A673 (cell line): Measurements from ENCODE around the gene CNPPD1. TPM values are rescaled to one million over a fixed set of nuclear protein-coding genes. Genes with fewer than 3 reads are reported as not detected.

Experiments
- Bru-seq: library from RNA; stranded (reverse); fragments of 400-500 nt; gene quantifications from one replicate; lab custom pipeline; 2021; lab: Mats Ljungman, UMichigan
- BruChase-seq, 2 experiments: library from RNA; stranded (reverse); fragments of 400-500 nt; gene quantifications; one replicate each; lab custom pipeline; 2021; lab: Mats Ljungman, UMichigan
- BruUV-seq: library from RNA; stranded (reverse); fragments of 400-500 nt; replicated peaks from 2 replicates; lab custom pipeline; 2021; lab: Mats Ljungman, UMichigan
- CTCF ChIA-PET: fragments of 300-600 bp; sonication (Branson Sonifier 250); formaldehyde crosslinking; loops from one replicate; lab custom pipeline; 2022; ENCODE audit warnings: antibody characterized with exemption; lab: Charles Lee
- POLR2A ChIA-PET: fragments of 300-600 bp; sonication (Branson Sonifier 250); formaldehyde crosslinking; loops from one replicate; lab custom pipeline; 2022; ENCODE audit warnings: antibody characterized with exemption; ENCODE audit not compliant: low non-redundant PET; lab: Charles Lee
- DNase-seq: peaks from one replicate; pipeline ENCODE4 v3.0.0-alpha.2; 2015; ENCODE audit warnings: low spot score
- H3K27ac ChIP-seq: fragments of 200-600 bp; sonication (generic); 2 replicates; pipeline ENCODE4 v1.5.1; 2016; ENCODE audit warnings: mixed run types, low read depth, mild to moderate bottlenecking, mixed read lengths, antibody characterized with exemption, low read length; ENCODE audit not compliant: poor library complexity, severe bottlenecking
- H3K27me3 ChIP-seq: fragments of 200-600 bp; sonication (generic); replicated peaks from 2 replicates; pipeline ENCODE4 v1.6.1; 2017; ENCODE audit warnings: mixed run types, low read depth, mild to moderate bottlenecking, mixed read lengths, antibody characterized with exemption, low read length; ENCODE audit not compliant: insufficient read depth, poor library complexity
- H3K36me3 ChIP-seq: fragments of 200-600 bp; sonication (generic); 2 replicates; pipeline ENCODE4 v1.6.1; 2016; ENCODE audit warnings: mixed run types, mild to moderate bottlenecking, mixed read lengths, antibody characterized with exemption, low read length; ENCODE audit not compliant: insufficient read depth, poor library complexity, severe bottlenecking
- H3K4me1 ChIP-seq: fragments of 200-600 bp; sonication (generic); 2 replicates; pipeline ENCODE4 v1.6.1; 2017; ENCODE audit warnings: mixed run types, mild to moderate bottlenecking, mixed read lengths, antibody characterized with exemption, low read length; ENCODE audit not compliant: insufficient read depth, poor library complexity, severe bottlenecking
- H3K4me3 ChIP-seq: fragments of 200-600 bp; sonication (generic); 2 replicates; pipeline ENCODE4 v1.5.1; 2016; ENCODE audit warnings: low read depth, mixed run types, mild to moderate bottlenecking, mixed read lengths, low read length; ENCODE audit not compliant: poor library complexity, severe bottlenecking
- H3K9me3 ChIP-seq: fragments of 200-600 bp; sonication (generic); 2 replicates; pipeline ENCODE4 v1.6.1; 2016; ENCODE audit warnings: mixed run types, low read depth, mild to moderate bottlenecking, mixed read lengths, antibody characterized with exemption, low read length; ENCODE audit not compliant: poor library complexity, severe bottlenecking
- EZH2 ChIP-seq: fragments of 200-600 bp; sonication (generic); IDR thresholded peaks from 2 replicates; pipeline ENCODE4 v1.6.1; 2017; ENCODE audit warnings: borderline replicate concordance, low read depth, mild to moderate bottlenecking, mixed read lengths, antibody characterized with exemption, low read length; ENCODE audit not compliant: poor library complexity, severe bottlenecking
- intact Hi-C: fragments of 100-400 bp; cut with micrococcal nuclease; formaldehyde crosslinking; loops from one replicate; pipeline ENCODE4 v1.10.0; 2022; ENCODE audit not compliant: unreplicated experiment
- long read RNA-seq: library from polyadenylated mRNA; stranded (forward); transcript quantifications from one replicate; pipeline ENCODE4 v2.0.0, GENCODE V29; 2022
- total RNA-seq: library from RNA; stranded (reverse); gene quantifications from 2 replicates; pipeline ENCODE4 v1.2.3, GENCODE V29; 2021
- TF ChIP-seq, protein P1 (sequence below): fragments of 300-800, 200-600 bp; sonication (generic); conservative IDR thresholded peaks from 2 replicates; pipeline ENCODE4 v1.5.1; 2017; ENCODE audit warnings: low read depth, mild to moderate bottlenecking, antibody characterized with exemption, low read length, moderate library complexity, mixed read lengths

CNPPD1 gene
- total RNA-seq (38.0 and 40.3 TPM in 2 replicates), Bru-seq, nascent RNA (percentile 57 among the genes with signal in this experiment), BruChase-seq, experiment 1, labeled RNA remaining after a 2-hour chase (percentile 67 among the genes with signal in this experiment), BruChase-seq, experiment 2, labeled RNA remaining after a 6-hour chase (percentile 80 among the genes with signal in this experiment)
- long read RNA-seq, transcript CNPPD1-201 (8 exons, 2,060 nt): major isoform, 70 of 117 reads
- long read RNA-seq, partial matches to known transcripts: 17 of 117 reads
- long read RNA-seq, other reads (novel, unspliced or antisense): 24 of 117 reads

DNA sequence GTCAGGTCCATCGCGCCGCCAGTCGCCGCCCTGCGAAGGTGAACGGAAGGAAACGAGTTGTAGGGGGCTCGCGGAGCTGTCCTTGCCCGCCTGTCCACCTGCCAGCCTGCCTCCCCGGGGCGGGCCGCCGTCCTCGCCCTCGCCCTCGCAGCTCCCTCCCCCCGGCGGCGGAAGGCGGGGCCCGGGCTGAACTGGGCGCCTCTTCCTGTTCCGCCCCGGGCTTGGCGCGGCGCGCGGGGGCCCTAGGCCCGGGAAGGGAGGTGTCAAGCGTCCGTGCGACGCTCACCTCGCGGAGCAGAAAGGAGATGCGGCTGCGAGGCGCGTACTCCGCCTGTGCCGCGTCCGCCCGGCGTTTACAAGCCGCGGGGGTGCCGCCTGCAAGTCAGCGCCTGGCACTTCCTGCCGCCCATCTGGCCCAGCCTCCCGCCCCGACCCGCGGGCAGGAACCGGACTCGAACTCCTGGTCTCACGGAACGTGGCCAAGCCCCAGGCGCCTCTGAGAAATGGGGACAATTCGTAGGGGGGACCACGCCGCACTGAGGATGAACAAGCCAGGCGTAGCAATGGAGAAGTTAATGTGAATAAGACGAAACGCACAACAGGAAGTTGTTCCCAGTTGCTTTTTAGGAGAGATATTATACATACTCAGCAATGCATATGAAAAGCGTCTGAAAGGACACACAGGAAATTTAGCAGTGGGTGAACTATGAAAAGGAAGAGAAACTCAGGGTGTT, at the start of gene CNPPD1:
Gene CNPPD1, minus strand, starts transcription at position 108 of the 734 bp plus-strand sequence. Its CDS starts 97 bp downstream, at position 11.
- BruUV-seq: no TSS peak

DNA sequence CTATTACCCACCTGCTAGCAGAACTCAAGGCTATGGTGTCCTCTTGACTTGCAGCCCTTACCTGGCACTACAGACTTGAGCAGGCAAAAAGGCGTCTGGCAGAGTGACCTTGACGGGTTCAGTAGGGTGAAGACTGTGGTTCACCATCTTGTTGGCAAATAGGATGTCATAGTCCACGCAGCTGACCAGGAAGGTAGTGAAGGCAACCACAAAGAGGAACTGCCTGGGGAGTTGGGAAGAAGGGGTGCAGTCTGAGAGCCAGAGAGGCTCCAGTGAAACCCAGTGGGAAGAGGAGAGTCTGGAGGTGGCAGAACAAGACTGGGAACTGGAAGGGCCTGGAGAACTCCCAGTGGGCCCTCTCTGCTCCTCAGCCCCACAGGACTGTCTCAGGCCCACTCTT, 48.6 kb upstream of the CNPPD1 start:
- no peaks in the 10 kb centered on the region for H3K9me3 ChIP-seq
- H3K27ac ChIP-seq: no peak overlapping the region
- intact Hi-C loops: no loop called here
- peaks cover 45% of the 10 kb centered on the region for H3K36me3 ChIP-seq
- no peaks in the 10 kb centered on the region for H3K27me3 ChIP-seq
- BruUV-seq: no TSS peak
- H3K4me1 ChIP-seq: no peaks in the 10 kb centered on the region
- CTCF ChIA-PET: no interaction called here
- POLR2A ChIA-PET: no interaction called here
- H3K4me3 ChIP-seq: no peak overlapping the region
- DNase-seq: no peak
- TF ChIP-seq, protein P1, sequence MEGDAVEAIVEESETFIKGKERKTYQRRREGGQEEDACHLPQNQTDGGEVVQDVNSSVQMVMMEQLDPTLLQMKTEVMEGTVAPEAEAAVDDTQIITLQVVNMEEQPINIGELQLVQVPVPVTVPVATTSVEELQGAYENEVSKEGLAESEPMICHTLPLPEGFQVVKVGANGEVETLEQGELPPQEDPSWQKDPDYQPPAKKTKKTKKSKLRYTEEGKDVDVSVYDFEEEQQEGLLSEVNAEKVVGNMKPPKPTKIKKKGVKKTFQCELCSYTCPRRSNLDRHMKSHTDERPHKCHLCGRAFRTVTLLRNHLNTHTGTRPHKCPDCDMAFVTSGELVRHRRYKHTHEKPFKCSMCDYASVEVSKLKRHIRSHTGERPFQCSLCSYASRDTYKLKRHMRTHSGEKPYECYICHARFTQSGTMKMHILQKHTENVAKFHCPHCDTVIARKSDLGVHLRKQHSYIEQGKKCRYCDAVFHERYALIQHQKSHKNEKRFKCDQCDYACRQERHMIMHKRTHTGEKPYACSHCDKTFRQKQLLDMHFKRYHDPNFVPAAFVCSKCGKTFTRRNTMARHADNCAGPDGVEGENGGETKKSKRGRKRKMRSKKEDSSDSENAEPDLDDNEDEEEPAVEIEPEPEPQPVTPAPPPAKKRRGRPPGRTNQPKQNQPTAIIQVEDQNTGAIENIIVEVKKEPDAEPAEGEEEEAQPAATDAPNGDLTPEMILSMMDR: no peak
- no peak for TF ChIP-seq EZH2

More for the DNA sequence above, at the start of gene CNPPD1:
- no peaks in the 10 kb centered on the region for H3K27me3 ChIP-seq
- ChIA-PET CTCF (interaction anchor here (0.9 to 1.6 kb wide), 3 partner anchors 22 to 119 kb away, joined by 4 to 7 read pairs (median 6); no protein-coding TSS in a partner anchor), POLR2A (interaction anchor here (0.7 kb wide), 1 partner anchor 28 kb away, joined by 3 read pairs; no protein-coding TSS in a partner anchor)
- peak; percentile 83 for DNase-seq
- no peaks in the 10 kb centered on the region for H3K9me3 ChIP-seq
- TF ChIP-seq, protein P1: no peak
- TF ChIP-seq EZH2: no peak
- peaks cover 24% of the 10 kb centered on the region for H3K36me3 ChIP-seq
- peaks cover 5% of the 10 kb centered on the region for H3K4me1 ChIP-seq
- intact Hi-C loops: loop anchor here (5.0 kb wide), 2 partner anchors 40 to 120 kb away; partner anchors contain the start of gene ABCB6
- peak within 1 kb of the TSS; percentile 81 for H3K27ac ChIP-seq
- peak within 1 kb of the TSS; percentile 96 for H3K4me3 ChIP-seq

DNA sequence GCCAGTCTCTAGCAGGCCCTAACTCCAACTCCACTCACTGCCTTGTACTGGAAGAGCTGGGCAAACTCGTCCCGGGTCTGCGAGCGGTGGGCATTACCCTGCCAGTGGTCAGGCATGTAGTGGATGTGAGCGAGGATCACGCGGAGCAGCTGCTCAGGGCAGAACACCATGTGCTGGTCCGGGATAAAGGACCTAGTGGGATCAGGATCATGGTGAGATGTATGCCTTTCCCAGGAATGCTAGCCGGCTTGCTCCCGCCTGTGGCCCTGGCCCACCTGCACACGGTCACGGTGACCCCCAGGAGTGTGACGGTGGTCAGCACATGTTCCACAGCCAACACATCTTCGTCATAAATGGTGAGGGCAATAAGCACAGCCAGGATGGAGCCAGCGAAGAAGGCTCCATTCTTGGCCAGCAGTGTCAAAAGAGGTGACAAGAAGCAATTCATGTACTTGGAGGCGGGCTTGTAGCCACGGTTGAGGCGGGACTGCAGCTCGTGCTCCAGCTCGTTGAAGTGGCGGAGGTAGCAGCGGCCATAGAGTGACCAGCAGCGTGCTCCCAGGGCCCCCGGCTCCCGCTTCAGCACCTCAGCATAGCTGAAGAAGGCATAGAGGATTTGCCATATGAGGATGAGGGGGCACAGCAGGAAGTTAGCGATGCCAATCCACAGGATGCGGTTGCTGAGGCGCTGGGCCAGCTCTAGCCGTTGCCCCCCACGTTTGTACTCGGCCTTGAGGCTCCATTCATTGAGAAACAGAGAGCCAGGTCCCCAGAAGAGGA, 47.3 kb upstream of the CNPPD1 start:
- ChIA-PET CTCF (interaction anchor here (0.6 kb wide), 1 partner anchor 29 kb away, joined by 8 read pairs; the partner anchor contains the start of gene TUBA4B), POLR2A (no interaction called here)
- no TSS peak for BruUV-seq
- Histone ChIP-seq H3K9me3 (no peaks in the 10 kb centered on the region), H3K27me3 (no peaks in the 10 kb centered on the region), H3K4me3 (no peak overlapping the region), H3K4me1 (peaks cover 6% of the 10 kb centered on the region), H3K36me3 (peaks cover 55% of the 10 kb centered on the region), H3K27ac (no peak overlapping the region)
- DNase-seq: no peak
- TF ChIP-seq EZH2: no peak
- TF ChIP-seq, protein P1: no peak
- intact Hi-C loops: no loop called here
